Ishikawa (cell line): Measurements from ENCODE around the gene PPP1R9B.

ENCODE experiments used
- EP300 ChIP-seq: IDR thresholded peaks from 2 replicates; pipeline ENCODE4 v1.6.1; 2012; ENCODE audit warnings: borderline replicate concordance
- FOXM1 ChIP-seq: IDR thresholded peaks from 2 replicates; pipeline ENCODE4 v1.6.1; 2012; ENCODE audit warnings: low read depth, borderline replicate concordance
- MAX ChIP-seq: IDR thresholded peaks from 2 replicates; pipeline ENCODE4 v1.6.1; 2012
- NFIC ChIP-seq: IDR thresholded peaks from 2 replicates; pipeline ENCODE4 v1.6.1; 2012
- REST ChIP-seq: IDR thresholded peaks from 2 replicates; pipeline ENCODE4 v1.6.1; 2012; ENCODE audit warnings: low read depth, mild to moderate bottlenecking
- TCF12 ChIP-seq: IDR thresholded peaks from 2 replicates; pipeline ENCODE4 v1.6.1; 2012; ENCODE audit warnings: low read depth
- TEAD4 ChIP-seq: IDR thresholded peaks from 2 replicates; pipeline ENCODE4 v1.6.1; 2012

GRCh38 chr17:50188921-50189549 is 38.6 kb upstream of the PPP1R9B start:
- TF ChIP-seq MAX (no peak), TEAD4 (no peak), REST (no peak), FOXM1 (no peak), EP300 (no peak), TCF12 (no peak), NFIC (no peak)
